HEK293 (cell line): ENCODE results near the gene HYI.
A peak's percentile ranks its signal among the peaks of the same experiment; 100 is the strongest.

Experiments used
- CTCF ChIA-PET: fragments of 350-600 bp; formaldehyde crosslinking; extraction: SDS; loops from one replicate; lab custom pipeline; 2021; ENCODE audit warnings: antibody characterized with exemption; lab: Yijun Ruan, JAX
- POLR2A ChIA-PET: fragments of 300-600 bp; formaldehyde crosslinking; extraction: SDS; loops from one replicate; lab custom pipeline; 2020; ENCODE audit warnings: antibody characterized with exemption, inconsistent platforms; lab: Yijun Ruan, JAX
- H3K27ac ChIP-seq: fragments of 200-500 bp; sonication (Bioruptor generic); 2 replicates; pipeline ENCODE4 v1.5.1; 2014; ENCODE audit warnings: low read depth, low read length, control low read depth, inconsistent platforms; ENCODE audit errors: extremely low read depth
- H3K36me3 ChIP-seq, 2 experiments: fragments of 200-500 bp in 1 of 2; sonication (Bioruptor generic) in 1 of 2; 1 replicate in 1 of 2; 2 replicates in 1 of 2; pipeline ENCODE4 v1.5.1; 2014 to 2017; ENCODE audit warnings: inconsistent platforms in 2 of 2, low read length in 2 of 2; ENCODE audit not compliant: control insufficient read depth in 2 of 2, insufficient read depth in 1 of 2
- H3K4me1 ChIP-seq: fragments of 200-500 bp; sonication (Bioruptor generic); 2 replicates; pipeline ENCODE4 v1.5.1; 2014; ENCODE audit warnings: mild to moderate bottlenecking, low read length, inconsistent platforms; ENCODE audit not compliant: control insufficient read depth, insufficient read depth
- H3K4me3 ChIP-seq: 2 replicates; pipeline ENCODE4 v1.5.1; 2011; ENCODE audit warnings: low read depth, mild to moderate bottlenecking, control low read depth, low read length, moderate library complexity
- H3K9me3 ChIP-seq: fragments of 200-500 bp; sonication (Bioruptor generic); 2 replicates; pipeline ENCODE4 v1.5.1; 2014; ENCODE audit warnings: low read depth, low read length, inconsistent platforms; ENCODE audit not compliant: control insufficient read depth, insufficient read depth
- GLI2 ChIP-seq: fragments of 450-650 bp; formaldehyde crosslinking; IDR thresholded peaks from 2 replicates; pipeline ENCODE4; 2017; ENCODE audit warnings: missing biosample characterization, missing genetic modification characterization, low read depth, borderline replicate concordance
- OVOL3 ChIP-seq: fragments of 450-650 bp; formaldehyde crosslinking; IDR thresholded peaks from 2 replicates; pipeline ENCODE4 v1.5.1; 2016; ENCODE audit warnings: missing biosample characterization, missing genetic modification characterization
- PRDM1 ChIP-seq: fragments of 450-650 bp; formaldehyde crosslinking; IDR thresholded peaks from 2 replicates; pipeline ENCODE4; 2016; ENCODE audit warnings: missing biosample characterization, missing genetic modification characterization
- TRIM28 ChIP-seq: IDR thresholded peaks from 2 replicates; pipeline ENCODE4 v1.6.1; 2011; ENCODE audit warnings: low read length, control low read depth, borderline replicate concordance
- WT1 ChIP-seq: fragments of 450-650 bp; formaldehyde crosslinking; IDR thresholded peaks from 2 replicates; pipeline ENCODE4 v1.5.1; 2016; ENCODE audit warnings: missing biosample characterization, missing genetic modification characterization
- YY2 ChIP-seq: fragments of 450-650 bp; formaldehyde crosslinking; IDR thresholded peaks from 2 replicates; pipeline ENCODE4 v1.5.1; 2016; ENCODE audit warnings: missing biosample characterization, missing genetic modification characterization
- ZBTB17 ChIP-seq: fragments of 450-650 bp; formaldehyde crosslinking; IDR thresholded peaks from 2 replicates; pipeline ENCODE4 v1.5.1; 2016; ENCODE audit warnings: missing biosample characterization, missing genetic modification characterization
- ZNF112 ChIP-seq: fragments of 450-650 bp; formaldehyde crosslinking; IDR thresholded peaks from 2 replicates; pipeline ENCODE4 v1.5.0; 2017; ENCODE audit warnings: missing biosample characterization, missing genetic modification characterization
- ZNF132 ChIP-seq: fragments of 450-650 bp; formaldehyde crosslinking; IDR thresholded peaks from 2 replicates; pipeline ENCODE4 v1.5.1; 2017; ENCODE audit warnings: missing biosample characterization, missing genetic modification characterization, borderline replicate concordance
- ZNF302 ChIP-seq: fragments of 450-650 bp; formaldehyde crosslinking; IDR thresholded peaks from 2 replicates; pipeline ENCODE4 v1.5.1; 2016; ENCODE audit warnings: missing biosample characterization, missing genetic modification characterization, low read depth
- ZNF324 ChIP-seq: fragments of 450-650 bp; formaldehyde crosslinking; IDR thresholded peaks from 2 replicates; pipeline ENCODE4 v1.5.1; 2016; ENCODE audit warnings: missing biosample characterization, missing genetic modification characterization
- ZNF404 ChIP-seq: fragments of 450-650 bp; formaldehyde crosslinking; IDR thresholded peaks from 2 replicates; pipeline ENCODE4 v1.5.1; 2017; ENCODE audit warnings: missing biosample characterization, missing genetic modification characterization
- ZNF416 ChIP-seq: fragments of 450-650 bp; formaldehyde crosslinking; IDR thresholded peaks from 2 replicates; pipeline ENCODE4 v1.5.1; 2016; ENCODE audit warnings: missing biosample characterization, missing genetic modification characterization
- ZNF549 ChIP-seq: fragments of 450-650 bp; IDR thresholded peaks from 2 replicates; pipeline ENCODE4 v1.5.1; 2018; ENCODE audit warnings: missing biosample characterization, missing genetic modification characterization, mild to moderate bottlenecking, inconsistent platforms, moderate library complexity
- ZNF596 ChIP-seq: fragments of 450-650 bp; IDR thresholded peaks from 2 replicates; pipeline ENCODE4 v1.5.0; 2018; ENCODE audit warnings: missing biosample characterization, mild to moderate bottlenecking, missing genetic modification characterization, moderate library complexity
- ZNF621 ChIP-seq: fragments of 450-650 bp; formaldehyde crosslinking; IDR thresholded peaks from 2 replicates; pipeline ENCODE4 v1.5.1; 2017; ENCODE audit warnings: missing biosample characterization, missing genetic modification characterization
- ZNF654 ChIP-seq: fragments of 450-650 bp; formaldehyde crosslinking; IDR thresholded peaks from 2 replicates; pipeline ENCODE4 v1.5.1; 2016; ENCODE audit warnings: low read depth, missing biosample characterization, missing genetic modification characterization
- TF ChIP-seq, protein P1 (sequence below): fragments of 450-650 bp; formaldehyde crosslinking; IDR thresholded peaks from 2 replicates; pipeline ENCODE4 v1.5.1; 2016; ENCODE audit warnings: missing biosample characterization, missing genetic modification characterization
- TF ChIP-seq, protein P2 (sequence below): fragments of 450-650 bp; formaldehyde crosslinking; IDR thresholded peaks from 2 replicates; pipeline ENCODE4 v1.5.1; 2016; ENCODE audit warnings: missing biosample characterization, missing genetic modification characterization

Gene HYI

GRCh38 chr1:43436371-43436770, 17.4 kb downstream of the HYI start:
- Histone ChIP-seq H3K36me3 (peaks cover 3 to 100% of the 10 kb centered on the region in 2 experiments; a peak in 2 of 3 replicates), H3K4me1 (no peaks in the 10 kb centered on the region), H3K27ac (no peak overlapping the region), H3K9me3 (no peaks in the 10 kb centered on the region), H3K4me3 (no peak overlapping the region)
- ChIA-PET POLR2A (interaction anchor here (0.6 kb wide), 1 partner anchor 141 kb away, joined by 5 read pairs; no protein-coding TSS in a partner anchor), CTCF (interaction anchor here (0.6 kb wide), 1 partner anchor 35 kb away, joined by 3 read pairs; no protein-coding TSS in a partner anchor)
- no peak for TF ChIP-seq ZNF324 (tag by site-specific recombination)
- TF ChIP-seq ZNF621 (tag by site-specific recombination), result no peak
- no peak for TF ChIP-seq ZBTB17
- TF ChIP-seq WT1 (tag by site-specific recombination), result no peak

DNA sequence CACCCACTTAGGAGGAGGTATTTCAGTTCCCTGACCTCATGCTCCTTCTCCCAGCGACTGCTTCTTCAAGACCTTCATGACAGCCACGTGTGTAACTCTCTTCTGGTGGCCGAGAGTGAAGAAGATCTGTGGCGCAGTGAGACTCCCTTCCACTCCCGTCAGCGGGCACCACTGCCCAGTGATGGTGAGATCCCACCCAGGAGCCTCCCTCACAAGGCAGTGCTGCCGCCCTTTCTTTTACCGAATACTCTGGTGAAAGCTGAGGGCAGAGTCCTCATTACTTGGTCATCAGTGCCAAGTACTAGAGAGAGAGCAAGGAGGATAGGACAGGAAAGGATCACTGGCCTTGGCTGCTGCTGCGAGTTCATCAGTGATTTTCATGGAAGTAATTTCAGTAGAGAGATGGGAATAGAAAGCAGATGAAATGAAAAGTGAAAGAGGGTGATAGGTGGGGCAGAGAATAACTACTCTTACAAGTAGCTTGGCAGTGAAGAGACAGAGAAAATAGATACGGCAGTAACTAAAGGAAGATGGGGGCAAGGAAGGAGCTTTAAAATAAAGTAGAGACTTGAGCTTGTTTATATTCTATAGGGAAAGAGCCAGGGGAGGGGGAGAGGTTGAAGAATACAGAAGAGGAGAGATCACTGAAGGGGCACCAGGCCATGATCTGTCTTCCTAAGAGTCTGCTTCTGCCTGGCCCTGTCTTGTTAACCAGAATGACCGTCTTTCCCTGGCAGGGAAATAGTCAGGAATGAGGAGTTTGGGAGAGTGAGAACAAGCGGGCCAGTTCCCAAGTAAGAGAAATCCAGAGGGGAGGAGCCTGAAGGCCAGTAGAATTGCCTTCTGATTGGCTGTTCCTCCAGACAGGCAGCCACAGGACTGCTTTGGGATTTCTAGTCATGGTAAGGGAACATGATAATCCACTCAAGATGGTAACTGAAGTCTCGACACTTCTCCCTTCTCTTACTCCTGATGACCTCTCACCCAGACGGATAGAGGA, 18.3 kb downstream of the HYI start:
- TF ChIP-seq PRDM1 (tag by site-specific recombination), result peak; percentile 52; the same call in 1 of the 2 replicates
- TF ChIP-seq, protein P1, sequence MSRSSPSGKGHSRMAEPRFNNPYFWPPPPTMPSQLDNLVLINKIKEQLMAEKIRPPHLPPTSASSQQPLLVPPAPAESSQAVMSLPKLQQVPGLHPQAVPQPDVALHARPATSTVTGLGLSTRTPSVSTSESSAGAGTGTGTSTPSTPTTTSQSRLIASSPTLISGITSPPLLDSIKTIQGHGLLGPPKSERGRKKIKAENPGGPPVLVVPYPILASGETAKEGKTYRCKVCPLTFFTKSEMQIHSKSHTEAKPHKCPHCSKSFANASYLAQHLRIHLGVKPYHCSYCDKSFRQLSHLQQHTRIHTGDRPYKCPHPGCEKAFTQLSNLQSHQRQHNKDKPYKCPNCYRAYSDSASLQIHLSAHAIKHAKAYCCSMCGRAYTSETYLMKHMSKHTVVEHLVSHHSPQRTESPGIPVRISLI (tag by site-specific recombination), result no peak
- Histone ChIP-seq H3K36me3 (peaks cover 3 to 100% of the 10 kb centered on the region in 2 experiments; a peak in 2 of 3 replicates), H3K27ac (no peak overlapping the region), H3K4me3 (no peak overlapping the region), H3K4me1 (no peaks in the 10 kb centered on the region), H3K9me3 (no peaks in the 10 kb centered on the region)
- ChIA-PET POLR2A (interaction anchor here (0.6 kb wide), 1 partner anchor 142 kb away, joined by 5 read pairs; no protein-coding TSS in a partner anchor), CTCF (no interaction called here)

GRCh38 chr1:43434256-43434655, 19.5 kb downstream of the HYI start:
- POLR2A ChIA-PET, result no interaction called here
- Histone ChIP-seq H3K36me3 (peaks cover 3 to 100% of the 10 kb centered on the region in 2 experiments), H3K4me1 (no peaks in the 10 kb centered on the region), H3K27ac (no peak overlapping the region), H3K4me3 (no peak overlapping the region), H3K9me3 (no peaks in the 10 kb centered on the region)
- TF ChIP-seq GLI2 (tag by site-specific recombination) (no peak), YY2 (tag by site-specific recombination) (no peak)
- CTCF ChIA-PET, result interaction anchor here (0.6 kb wide), 1 partner anchor 39 kb away, joined by 3 read pairs; no protein-coding TSS in a partner anchor

GRCh38 chr1:43432907-43433306, 20.8 kb downstream of the HYI start:
- ChIA-PET CTCF (interaction anchor here (0.6 kb wide), 1 partner anchor 649 kb away, joined by 4 read pairs; no protein-coding TSS in a partner anchor), POLR2A (no interaction called here)
- Histone ChIP-seq H3K36me3 (peaks cover 9 to 100% of the 10 kb centered on the region in 2 experiments), H3K9me3 (no peaks in the 10 kb centered on the region), H3K4me1 (no peaks in the 10 kb centered on the region), H3K4me3 (no peak overlapping the region), H3K27ac (no peak overlapping the region)
- TF ChIP-seq OVOL3 (tag by site-specific recombination) (no peak), ZNF404 (tag by site-specific recombination) (no peak), ZNF112 (tag by site-specific recombination) (no peak), ZNF596 (no peak), ZNF416 (no peak), ZNF549 (no peak), ZNF132 (tag by site-specific recombination) (no peak), ZNF654 (tag by site-specific recombination) (no peak), ZNF302 (tag by site-specific recombination) (no peak), TRIM28 (no peak)
- TF ChIP-seq, protein P1 (tag by site-specific recombination), result no peak
- TF ChIP-seq, protein P2, sequence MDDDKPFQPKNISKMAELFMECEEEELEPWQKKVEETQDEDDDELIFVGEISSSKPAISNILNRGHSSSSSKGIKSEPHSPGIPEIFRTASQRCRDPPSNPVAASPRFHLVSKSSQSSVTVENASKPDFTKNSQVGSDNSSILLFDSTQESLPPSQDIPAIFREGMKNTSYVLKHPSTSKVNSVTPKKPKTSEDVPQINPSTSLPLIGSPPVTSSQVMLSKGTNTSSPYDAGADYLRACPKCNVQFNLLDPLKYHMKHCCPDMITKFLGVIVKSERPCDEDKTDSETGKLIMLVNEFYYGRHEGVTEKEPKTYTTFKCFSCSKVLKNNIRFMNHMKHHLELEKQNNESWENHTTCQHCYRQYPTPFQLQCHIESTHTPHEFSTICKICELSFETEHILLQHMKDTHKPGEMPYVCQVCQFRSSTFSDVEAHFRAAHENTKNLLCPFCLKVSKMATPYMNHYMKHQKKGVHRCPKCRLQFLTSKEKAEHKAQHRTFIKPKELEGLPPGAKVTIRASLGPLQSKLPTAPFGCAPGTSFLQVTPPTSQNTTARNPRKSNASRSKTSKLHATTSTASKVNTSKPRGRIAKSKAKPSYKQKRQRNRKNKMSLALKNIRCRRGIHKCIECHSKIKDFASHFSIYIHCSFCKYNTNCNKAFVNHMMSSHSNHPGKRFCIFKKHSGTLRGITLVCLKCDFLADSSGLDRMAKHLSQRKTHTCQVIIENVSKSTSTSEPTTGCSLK (tag by site-specific recombination), result no peak
